ENCODE measurements around the gene WFDC2. TPM values are rescaled to one million over a fixed set of nuclear protein-coding genes. Genes with fewer than 3 reads are reported as not detected.

Gene WFDC2
- total and polyA plus RNA-seq, 10 of the 15 experiments (the other 5 are each of a cell fraction or from before 2014, with no cell fraction given), result 0.13 TPM; not detected in 9

- WGBS (ENCODE audit: insufficient coverage, insufficient replicate concordance, low lambda C conversion rate, missing lambda C conversion rate), result 14% methylated on average over 3 of the region's 3 CpGs
- Histone ChIP-seq H3K9me3 (replicated peaks; ENCODE audit: control insufficient read depth, insufficient read depth, low read length) (no peaks in the 10 kb centered on the region), H3K27me3 (replicated peaks in 1 of 2; ENCODE audit: control insufficient read depth in 2 of 2, insufficient read depth in 2 of 2, low read length in 1 of 2) (peaks cover 0 to 2% of the 10 kb centered on the region in 2 experiments; a peak in 1 of 4 replicates), H3K27ac (ENCODE audit: control insufficient read depth, insufficient read depth) (no peak overlapping the region), H3K79me2 (ENCODE audit: control insufficient read depth, insufficient read depth, low read length) (no peaks in the 10 kb centered on the region), H3K4me3 (no peak overlapping the region), H4K20me1 (ENCODE audit: control insufficient read depth, insufficient read depth) (no peaks in the 10 kb centered on the region), H2AFZ (ENCODE audit: control insufficient read depth, low read depth, low read length) (no peak overlapping the region), H3K4me1 (ENCODE audit: control insufficient read depth, insufficient read depth, low read length) (no peaks in the 10 kb centered on the region), H3K4me2 (ENCODE audit: control insufficient read depth, insufficient read depth) (no peak overlapping the region), H3K9ac (ENCODE audit: control insufficient read depth, insufficient read depth, low read length) (no peak overlapping the region), H3K36me3 (ENCODE audit: control insufficient read depth in 2 of 2, insufficient read depth in 2 of 2, low read length in 1 of 2) (no peaks in the 10 kb centered on the region)
- DNase-seq (ENCODE audit: low read depth, low spot score), result no peak
- no peak for ATAC-seq
- FAIRE-seq, result no peak
- CTCF ChIA-PET, result interaction anchor here (1.4 to 1.9 kb wide), 2 partner anchors 61 to 273 kb away, joined by 3 to 9 read pairs; no protein-coding TSS in a partner anchor
- BruUV-seq (replicated peaks), result no TSS peak
- in situ Hi-C loops (cut with MboI), result no loop called here
- RAD21 ChIA-PET (ENCODE audit: unreplicated experiment), result interaction anchor here (0.9 kb wide), 1 partner anchor 273 kb away, joined by 4 read pairs; no protein-coding TSS in a partner anchor
- intact Hi-C loops (cut with micrococcal nuclease; ENCODE audit: unreplicated experiment), result no loop called here
- TF ChIP-seq NFXL1 (IDR thresholded peaks at IDR 0.05; ENCODE audit: borderline replicate concordance), result no peak
- no peak for TF ChIP-seq SUPT20H (IDR thresholded peaks at IDR 0.05; ENCODE audit: borderline replicate concordance, control insufficient read depth, low read depth, low read length)
- no peak for TF ChIP-seq NFYA (IDR thresholded peaks at IDR 0.05; ENCODE audit: borderline replicate concordance, low read depth, low read length)
- TF ChIP-seq MXI1 (IDR thresholded peaks at IDR 0.05; ENCODE audit: low read depth, low read length), result no peak
- no peak for TF ChIP-seq DPF2 (IDR thresholded peaks at IDR 0.05)
- TF ChIP-seq CHD4 (IDR thresholded peaks at IDR 0.05), result no peak
- TF ChIP-seq ZNF207 (IDR thresholded peaks at IDR 0.05; ENCODE audit: borderline replicate concordance), result no peak
- no peak for TF ChIP-seq SUZ12 (IDR thresholded peaks at IDR 0.05; ENCODE audit: unreplicated experiment)
- TF ChIP-seq CBX3 (IDR thresholded peaks at IDR 0.05; ENCODE audit: borderline replicate concordance, low read depth), result no peak
- TF ChIP-seq TBL1XR1 (IDR thresholded peaks at IDR 0.05; ENCODE audit: low read depth, low read length), result no peak
- TF ChIP-seq MEF2A (IDR thresholded peaks at IDR 0.05; ENCODE audit: insufficient read depth, low read depth, low read length), result no peak
- TF ChIP-seq NFYB (IDR thresholded peaks at IDR 0.05; ENCODE audit: insufficient read depth, low read depth, low read length), result no peak
- POLR2A ChIA-PET, result no interaction called here
- SMC1A ChIA-PET (ENCODE audit: uncharacterized antibody, unreplicated experiment), result interaction anchor here (1.2 kb wide), 1 partner anchor 12 kb away, joined by 3 read pairs; no protein-coding TSS in a partner anchor
Observed at GRCh38 chr20:45497971-45498494, 28.5 kb downstream of the WFDC2 start.
